ENCODE measurements around the gene MBTPS1.
A peak's percentile ranks its signal among the peaks of the same experiment; 100 is the strongest.

MBTPS1 gene

DNA sequence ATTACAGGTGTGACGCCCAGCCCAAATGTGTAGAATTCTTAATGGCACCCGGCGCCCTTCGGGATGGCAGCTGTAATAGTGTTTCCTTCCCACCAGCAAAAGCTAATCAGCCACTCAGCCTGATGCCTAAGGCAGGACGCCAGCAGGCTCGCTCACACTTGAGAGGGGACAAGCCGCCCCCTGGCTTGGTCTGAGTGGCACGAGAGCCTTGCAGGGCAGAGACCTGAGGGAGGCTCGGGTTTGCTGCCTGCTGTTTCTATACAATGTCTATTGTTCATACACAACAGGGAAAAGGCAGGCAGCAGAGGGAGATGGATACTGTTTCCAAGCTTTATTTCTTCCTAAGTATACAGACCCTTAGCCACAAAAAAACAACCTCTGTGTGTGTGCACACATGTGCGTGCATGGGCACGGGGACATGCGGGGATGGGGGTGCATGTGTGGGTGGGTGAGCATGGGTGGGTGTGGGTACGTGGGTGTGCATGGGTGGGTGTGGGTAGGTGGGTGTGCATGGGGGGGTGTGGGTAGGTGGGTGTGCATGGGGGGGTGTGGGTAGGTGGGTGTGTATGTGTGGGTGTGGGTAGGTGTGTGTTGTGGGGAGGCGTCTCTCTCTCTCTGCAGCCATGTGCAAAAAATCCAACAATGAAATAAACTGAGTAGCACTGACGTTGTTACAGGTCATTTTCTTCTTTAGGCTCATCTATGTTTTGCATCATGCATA is 84.1 kb downstream of the MBTPS1 start (continued):
- TF ChIP-seq SP3 (tag by site-specific recombination; IDR thresholded peaks at IDR 0.05) = no peak
- TF ChIP-seq ZNF776 (tag by site-specific recombination; IDR thresholded peaks at IDR 0.05; ENCODE audit: borderline replicate concordance) = no peak
- TF ChIP-seq EGR2 (tag by site-specific recombination; IDR thresholded peaks at IDR 0.05; ENCODE audit: low read depth) = peak; percentile 88
- TF ChIP-seq RBAK (tag by site-specific recombination; IDR thresholded peaks at IDR 0.05) = no peak
- no peak for TF ChIP-seq ZNF433 (tag by site-specific recombination; IDR thresholded peaks at IDR 0.05; ENCODE audit: low read depth)
- TF ChIP-seq, protein P1, sequence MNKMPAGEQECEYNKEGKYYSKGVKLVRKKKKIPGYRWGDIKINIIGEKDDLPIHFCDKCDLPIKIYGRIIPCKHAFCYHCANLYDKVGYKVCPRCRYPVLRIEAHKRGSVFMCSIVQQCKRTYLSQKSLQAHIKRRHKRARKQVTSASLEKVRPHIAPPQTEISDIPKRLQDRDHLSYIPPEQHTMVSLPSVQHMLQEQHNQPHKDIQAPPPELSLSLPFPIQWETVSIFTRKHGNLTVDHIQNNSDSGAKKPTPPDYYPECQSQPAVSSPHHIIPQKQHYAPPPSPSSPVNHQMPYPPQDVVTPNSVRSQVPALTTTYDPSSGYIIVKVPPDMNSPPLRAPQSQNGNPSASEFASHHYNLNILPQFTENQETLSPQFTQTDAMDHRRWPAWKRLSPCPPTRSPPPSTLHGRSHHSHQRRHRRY (tag by site-specific recombination; IDR thresholded peaks at IDR 0.05) = no peak
- no peak for TF ChIP-seq YY2 (tag by site-specific recombination; IDR thresholded peaks at IDR 0.05)
- TF ChIP-seq ZNF133 (tag by site-specific recombination; IDR thresholded peaks at IDR 0.05) = no peak
- TF ChIP-seq ZNF792 (tag by site-specific recombination; IDR thresholded peaks at IDR 0.05) = no peak
- TF ChIP-seq IKZF3 (tag by site-specific recombination; IDR thresholded peaks at IDR 0.05) = no peak
- TF ChIP-seq ZNF548 (tag by site-specific recombination; IDR thresholded peaks at IDR 0.05) = no peak
- no peak for TF ChIP-seq ZNF354C (tag by site-specific recombination; IDR thresholded peaks at IDR 0.05; ENCODE audit: borderline replicate concordance, low read depth)
- peak; percentile 41; the same call in 1 of the 2 replicates for TF ChIP-seq KLF1 (tag by site-specific recombination; IDR thresholded peaks at IDR 0.05)
- TF ChIP-seq, protein P2, sequence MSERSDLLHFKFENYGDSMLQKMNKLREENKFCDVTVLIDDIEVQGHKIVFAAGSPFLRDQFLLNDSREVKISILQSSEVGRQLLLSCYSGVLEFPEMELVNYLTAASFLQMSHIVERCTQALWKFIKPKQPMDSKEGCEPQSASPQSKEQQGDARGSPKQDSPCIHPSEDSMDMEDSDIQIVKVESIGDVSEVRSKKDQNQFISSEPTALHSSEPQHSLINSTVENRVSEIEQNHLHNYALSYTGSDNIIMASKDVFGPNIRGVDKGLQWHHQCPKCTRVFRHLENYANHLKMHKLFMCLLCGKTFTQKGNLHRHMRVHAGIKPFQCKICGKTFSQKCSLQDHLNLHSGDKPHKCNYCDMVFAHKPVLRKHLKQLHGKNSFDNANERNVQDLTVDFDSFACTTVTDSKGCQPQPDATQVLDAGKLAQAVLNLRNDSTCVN (tag by site-specific recombination; optimal IDR thresholded peaks at IDR 0.05) = no peak
- no peak for TF ChIP-seq ZNF37A (tag by site-specific recombination; IDR thresholded peaks at IDR 0.05)
- TF ChIP-seq, protein P3, sequence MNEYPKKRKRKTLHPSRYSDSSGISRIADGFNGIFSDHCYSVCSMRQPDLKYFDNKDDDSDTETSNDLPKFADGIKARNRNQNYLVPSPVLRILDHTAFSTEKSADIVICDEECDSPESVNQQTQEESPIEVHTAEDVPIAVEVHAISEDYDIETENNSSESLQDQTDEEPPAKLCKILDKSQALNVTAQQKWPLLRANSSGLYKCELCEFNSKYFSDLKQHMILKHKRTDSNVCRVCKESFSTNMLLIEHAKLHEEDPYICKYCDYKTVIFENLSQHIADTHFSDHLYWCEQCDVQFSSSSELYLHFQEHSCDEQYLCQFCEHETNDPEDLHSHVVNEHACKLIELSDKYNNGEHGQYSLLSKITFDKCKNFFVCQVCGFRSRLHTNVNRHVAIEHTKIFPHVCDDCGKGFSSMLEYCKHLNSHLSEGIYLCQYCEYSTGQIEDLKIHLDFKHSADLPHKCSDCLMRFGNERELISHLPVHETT (tag by site-specific recombination; IDR thresholded peaks at IDR 0.05) = no peak
- no peak for TF ChIP-seq ZEB2 (tag by site-specific recombination; IDR thresholded peaks at IDR 0.05)
- no peak for TF ChIP-seq ZNF529 (tag by site-specific recombination; IDR thresholded peaks at IDR 0.05; ENCODE audit: insufficient replicate concordance)
- TF ChIP-seq ZNF169 (tag by site-specific recombination; IDR thresholded peaks at IDR 0.05) = no peak
- no peak for TF ChIP-seq ZBTB7A (tag by site-specific recombination; IDR thresholded peaks at IDR 0.05; ENCODE audit: low read depth)
- TF ChIP-seq, protein P4, sequence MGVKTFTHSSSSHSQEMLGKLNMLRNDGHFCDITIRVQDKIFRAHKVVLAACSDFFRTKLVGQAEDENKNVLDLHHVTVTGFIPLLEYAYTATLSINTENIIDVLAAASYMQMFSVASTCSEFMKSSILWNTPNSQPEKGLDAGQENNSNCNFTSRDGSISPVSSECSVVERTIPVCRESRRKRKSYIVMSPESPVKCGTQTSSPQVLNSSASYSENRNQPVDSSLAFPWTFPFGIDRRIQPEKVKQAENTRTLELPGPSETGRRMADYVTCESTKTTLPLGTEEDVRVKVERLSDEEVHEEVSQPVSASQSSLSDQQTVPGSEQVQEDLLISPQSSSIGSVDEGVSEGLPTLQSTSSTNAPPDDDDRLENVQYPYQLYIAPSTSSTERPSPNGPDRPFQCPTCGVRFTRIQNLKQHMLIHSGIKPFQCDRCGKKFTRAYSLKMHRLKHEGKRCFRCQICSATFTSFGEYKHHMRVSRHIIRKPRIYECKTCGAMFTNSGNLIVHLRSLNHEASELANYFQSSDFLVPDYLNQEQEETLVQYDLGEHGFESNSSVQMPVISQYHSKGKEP (tag by site-specific recombination; IDR thresholded peaks at IDR 0.05) = no peak
- TF ChIP-seq ZNF670 (tag by site-specific recombination; IDR thresholded peaks at IDR 0.05; ENCODE audit: low read depth) = no peak
- TF ChIP-seq ZFHX2 (tag by site-specific recombination; conservative IDR thresholded peaks at IDR 0.05) = peak; percentile 82
- peak; percentile 41; the same call in 1 of the 2 replicates for TF ChIP-seq ZIC2 (tag by site-specific recombination; IDR thresholded peaks at IDR 0.05)
- TF ChIP-seq ZSCAN16 (tag by site-specific recombination; IDR thresholded peaks at IDR 0.05) = no peak
- no peak for TF ChIP-seq ZNF157 (tag by site-specific recombination; IDR thresholded peaks at IDR 0.05)
- TF ChIP-seq, protein P5, sequence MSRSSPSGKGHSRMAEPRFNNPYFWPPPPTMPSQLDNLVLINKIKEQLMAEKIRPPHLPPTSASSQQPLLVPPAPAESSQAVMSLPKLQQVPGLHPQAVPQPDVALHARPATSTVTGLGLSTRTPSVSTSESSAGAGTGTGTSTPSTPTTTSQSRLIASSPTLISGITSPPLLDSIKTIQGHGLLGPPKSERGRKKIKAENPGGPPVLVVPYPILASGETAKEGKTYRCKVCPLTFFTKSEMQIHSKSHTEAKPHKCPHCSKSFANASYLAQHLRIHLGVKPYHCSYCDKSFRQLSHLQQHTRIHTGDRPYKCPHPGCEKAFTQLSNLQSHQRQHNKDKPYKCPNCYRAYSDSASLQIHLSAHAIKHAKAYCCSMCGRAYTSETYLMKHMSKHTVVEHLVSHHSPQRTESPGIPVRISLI (tag by site-specific recombination; IDR thresholded peaks at IDR 0.05) = no peak
- TF ChIP-seq ZNF658 (tag by site-specific recombination; IDR thresholded peaks at IDR 0.05) = no peak
- TF ChIP-seq ZNF48 (tag by site-specific recombination; IDR thresholded peaks at IDR 0.05) = no peak
- TF ChIP-seq ZNF747 (tag by site-specific recombination; IDR thresholded peaks at IDR 0.05) = no peak
- no peak for TF ChIP-seq ZNF777 (tag by site-specific recombination; IDR thresholded peaks at IDR 0.05; ENCODE audit: borderline replicate concordance)
- TF ChIP-seq ZNF785 (tag by site-specific recombination; IDR thresholded peaks at IDR 0.05) = no peak
- no peak for TF ChIP-seq ZNF558 (tag by site-specific recombination; IDR thresholded peaks at IDR 0.05)
- no peak for TF ChIP-seq ZNF394 (tag by site-specific recombination; IDR thresholded peaks at IDR 0.05; ENCODE audit: borderline replicate concordance)

Data from HEK293 (cell line).